ENCODE results near the gene TCF3. TPM values are rescaled to one million over a fixed set of nuclear protein-coding genes. Genes with fewer than 3 reads are reported as not detected.
"Not testable (repeated sequence)": the region's sequence is repeated elsewhere in the genome, so short reads cannot be mapped to it uniquely, and the experiment has no call there.

The TCF3 gene
- total RNA-seq, 4 donors from 2014 or later: 21.2 to 62.0 (median 39.6) TPM

- H3K4me1 ChIP-seq: no peaks in the 10 kb centered on the region
- TF ChIP-seq POLR2AphosphoS5 (IDR thresholded peaks at IDR 0.05) (no peak), EP300 (IDR thresholded peaks at IDR 0.05) (no peak), CTCF (IDR thresholded peaks at IDR 0.05) (no peak), POLR2A (IDR thresholded peaks at IDR 0.05) (no peak)
- no peak overlapping the region for H3K27ac ChIP-seq
- H3K36me3 ChIP-seq: no peaks in the 10 kb centered on the region
- peaks cover 57% of the 10 kb centered on the region for H3K27me3 ChIP-seq
- H3K9me3 ChIP-seq: peaks cover 0 to 16% (median 0%) of the 10 kb centered on the region in 3 donors
- no peak for ATAC-seq
- no CpG with 5 or more reads among the region's 26 CpGs for WGBS, 2 donors (ENCODE audit: low coverage in 1 of 2)
- no peak overlapping the region for H3K4me3 ChIP-seq
These were observed 46.2 kb upstream of the TCF3 start for GRCh38 chr19:1698636-1699035.

- Histone ChIP-seq H3K9me3 (peaks cover 0 to 16% (median 0%) of the 10 kb centered on the region in 3 donors), H3K27me3 (peaks cover 70% of the 10 kb centered on the region)
- not testable (repeated sequence) for H3K36me3 ChIP-seq, ATAC-seq, H3K4me1 ChIP-seq, H3K4me3 ChIP-seq, H3K27ac ChIP-seq
- 77% methylated on average over 10 to 12 of the region's 12 CpGs for WGBS, 2 donors (ENCODE audit: low coverage in 1 of 2)
These were observed 43.1 kb upstream of the TCF3 start for GRCh38 chr19:1695481-1695880.

GRCh38 chr19:1691589-1692290, 39.3 kb upstream of the TCF3 start:
- no peak for TF ChIP-seq EP300 (IDR thresholded peaks at IDR 0.05)
- Histone ChIP-seq H3K9me3 (peaks cover 0 to 16% (median 0%) of the 10 kb centered on the region in 3 donors), H3K36me3 (no peaks in the 10 kb centered on the region), H3K4me3 (no peak overlapping the region), H3K4me1 (no peaks in the 10 kb centered on the region), H3K27me3 (peaks cover 81% of the 10 kb centered on the region), H3K27ac (no peak overlapping the region)
- 74% methylated on average over 4 of the region's 18 CpGs; no CpG with 5 or more reads in 1 of the 2 donors for WGBS, 2 donors (ENCODE audit: low coverage in 1 of 2)
- ATAC-seq: no peak

GRCh38 chr19:1690699-1691307, 38.4 kb upstream of the TCF3 start:
- Histone ChIP-seq H3K27me3 (peaks cover 90% of the 10 kb centered on the region), H3K36me3 (no peaks in the 10 kb centered on the region), H3K4me3 (no peak overlapping the region), H3K27ac (no peak overlapping the region), H3K9me3 (peaks cover 0 to 16% (median 0%) of the 10 kb centered on the region in 3 donors), H3K4me1 (no peaks in the 10 kb centered on the region)
- WGBS, 2 donors (ENCODE audit: low coverage in 1 of 2): 0 to 13% methylated on average over 4 to 10 of the region's 29 CpGs
- TF ChIP-seq POLR2A (IDR thresholded peaks at IDR 0.05) (no peak), EP300 (IDR thresholded peaks at IDR 0.05) (no peak), CTCF (IDR thresholded peaks at IDR 0.05) (no peak), POLR2AphosphoS5 (IDR thresholded peaks at IDR 0.05) (no peak)
- ATAC-seq: no peak

GRCh38 chr19:1685785-1686184, 33.4 kb upstream of the TCF3 start:
- WGBS, 2 donors (ENCODE audit: low coverage in 1 of 2): 78 to 87% methylated on average over 5 of the region's 5 CpGs
- H3K27ac ChIP-seq, H3K4me1 ChIP-seq, ATAC-seq, H3K9me3 ChIP-seq, H3K4me3 ChIP-seq, H3K36me3 ChIP-seq: not testable (repeated sequence)
- H3K27me3 ChIP-seq: peaks cover 95% of the 10 kb centered on the region

- Histone ChIP-seq H3K27me3 (peaks cover 95% of the 10 kb centered on the region), H3K36me3 (no peaks in the 10 kb centered on the region), H3K9me3 (no peaks in the 10 kb centered on the region), H3K4me3 (no peak overlapping the region), H3K27ac (no peak overlapping the region), H3K4me1 (no peaks in the 10 kb centered on the region)
- TF ChIP-seq POLR2A (IDR thresholded peaks at IDR 0.05): no peak
- no peak for TF ChIP-seq CTCF (IDR thresholded peaks at IDR 0.05)
- TF ChIP-seq POLR2AphosphoS5 (IDR thresholded peaks at IDR 0.05): no peak
- no peak for TF ChIP-seq EP300 (IDR thresholded peaks at IDR 0.05)
- WGBS, 2 donors (ENCODE audit: low coverage in 1 of 2): 20% methylated on average over 2 of the region's 19 CpGs; no CpG with 5 or more reads in 1 of the 2 donors
- no peak for ATAC-seq
These were observed 32.6 kb upstream of the TCF3 start for GRCh38 chr19:1685046-1685445.
